HCT116 (cell line): ENCODE data around the gene IFT88. TPM values are rescaled to one million over a fixed set of nuclear protein-coding genes. Genes with fewer than 3 reads are reported as not detected.

Source experiments
- ATAC-seq: fragments of 200-7000 bp; cut with Tn5 transposase; 2 replicates; pipeline ENCODE4 v1.9.1; 2020; ENCODE audit warnings: mild to moderate bottlenecking, moderate library complexity
- BruUV-seq: library from RNA; stranded (reverse); fragments of 400-500 nt; replicated peaks from 2 replicates; lab custom pipeline; 2021; lab: Mats Ljungman, UMichigan
- CTCF ChIA-PET: fragments of 300-600 bp; sonication (Branson Sonifier 250); formaldehyde crosslinking; loops from one replicate; lab custom pipeline; 2021; ENCODE audit warnings: antibody characterized with exemption; lab: Charles Lee
- POLR2A ChIA-PET: fragments of 300-600, 350-600 bp; sonication (Branson Sonifier 250); formaldehyde crosslinking; loops from one replicate; lab custom pipeline; 2021; ENCODE audit warnings: antibody characterized with exemption; lab: Charles Lee
- RAD21 ChIA-PET, 2 experiments: fragments of 300-600 bp; sonication (Branson Sonifier 250); formaldehyde crosslinking; loops; one replicate each; lab custom pipeline; 2023; ENCODE audit warnings: low total read pairs in 2 of 2; ENCODE audit not compliant: uncharacterized antibody in 2 of 2, unreplicated experiment in 2 of 2, low non-redundant PET in 1 of 2; lab: Charles Lee
- DNase-seq: peaks from one replicate; pipeline ENCODE4 v3.0.0-alpha.2; 2010; ENCODE audit warnings: low read depth, low spot score
- H2AFZ ChIP-seq: fragments of 200-600 bp; shearing (Covaris generic), sonication (generic); 2 replicates; pipeline ENCODE4 v1.6.1; 2017; ENCODE audit warnings: low read depth, mixed run types, mixed read lengths, antibody characterized with exemption, low read length; ENCODE audit not compliant: poor library complexity, severe bottlenecking
- H3K27ac ChIP-seq: 2 replicates; pipeline ENCODE4 v1.5.1; 2012; ENCODE audit warnings: low read depth, low read length
- H3K27me3 ChIP-seq: fragments of 200-600 bp; sonication (generic); 2 replicates; pipeline ENCODE4 v1.6.1; 2016; ENCODE audit warnings: mixed run types, low read length, mixed read lengths; ENCODE audit not compliant: insufficient read depth
- H3K36me3 ChIP-seq, 2 experiments: fragments of 200-500 bp in 1 of 2; fragments of 200-600 bp in 1 of 2; sonication (Bioruptor generic) in 1 of 2; sonication (generic) in 1 of 2; 2 replicates each; pipeline versions ENCODE4 v1.5.1 to v1.6.1; 2014 to 2016; ENCODE audit warnings: low read length in 2 of 2, inconsistent platforms in 1 of 2, mixed read lengths in 1 of 2, mixed run types in 1 of 2; ENCODE audit not compliant: insufficient read depth in 2 of 2, control insufficient read depth in 1 of 2
- H3K4me1 ChIP-seq, 2 experiments: fragments of 200-600 bp in 1 of 2; sonication (generic) in 1 of 2; 2 replicates each; pipeline versions ENCODE4 v1.5.1 to v1.6.1; 2012 to 2017; ENCODE audit warnings: low read length in 2 of 2, inconsistent platforms in 1 of 2, mild to moderate bottlenecking in 1 of 2, mixed read lengths in 1 of 2, mixed run types in 1 of 2, moderate library complexity in 1 of 2; ENCODE audit not compliant: insufficient read depth in 2 of 2, control insufficient read depth in 1 of 2
- H3K4me2 ChIP-seq: fragments of 200-600 bp; sonication (generic); 2 replicates; pipeline ENCODE4 v1.6.1; 2017; ENCODE audit warnings: mixed run types, low read length, mixed read lengths
- H3K4me3 ChIP-seq, 2 experiments: fragments of 200-600 bp in 1 of 2; sonication (generic) in 1 of 2; replicated peaks in 1 of 2; 2 replicates each; pipeline ENCODE4 v1.5.1; 2011 to 2016; ENCODE audit warnings: low read length in 2 of 2, control low read depth in 1 of 2, low read depth in 1 of 2, mild to moderate bottlenecking in 1 of 2, mixed read lengths in 1 of 2, mixed run types in 1 of 2
- H3K79me2 ChIP-seq: fragments of 200-600 bp; sonication (generic); 2 replicates; pipeline ENCODE4 v1.6.1; 2017; ENCODE audit warnings: mild to moderate bottlenecking, mixed run types, low read length, moderate library complexity, mixed read lengths; ENCODE audit not compliant: insufficient read depth
- H3K9ac ChIP-seq: fragments of 200-600 bp; sonication (generic); 2 replicates; pipeline ENCODE4 v1.6.1; 2016; ENCODE audit warnings: low read length, mixed read lengths
- H3K9me2 ChIP-seq: fragments of 200-600 bp; sonication (generic), shearing (Covaris generic); 2 replicates; pipeline ENCODE4 v1.6.1; 2017; ENCODE audit warnings: mixed run types, mild to moderate bottlenecking, moderate library complexity; ENCODE audit not compliant: insufficient read depth
- H3K9me3 ChIP-seq, 2 experiments: fragments of 200-500 bp in 1 of 2; fragments of 200-600 bp in 1 of 2; sonication (Bioruptor generic) in 1 of 2; sonication (generic) in 1 of 2; 2 replicates each; pipeline ENCODE4 v1.6.1; 2014 to 2017; ENCODE audit warnings: low read length in 2 of 2, mixed read lengths in 2 of 2, inconsistent platforms in 1 of 2, low read depth in 1 of 2, mild to moderate bottlenecking in 1 of 2, mixed run types in 1 of 2, moderate library complexity in 1 of 2; ENCODE audit not compliant: control insufficient read depth in 1 of 2, insufficient read depth in 1 of 2
- H4K20me1 ChIP-seq: fragments of 200-600 bp; sonication (generic), shearing (Covaris generic); 2 replicates; pipeline ENCODE4 v1.6.1; 2017; ENCODE audit warnings: mixed run types, mild to moderate bottlenecking, moderate library complexity; ENCODE audit not compliant: insufficient read depth
- CBX3 ChIP-seq: IDR thresholded peaks from 2 replicates; pipeline ENCODE4 v1.6.1; 2012; ENCODE audit warnings: low read depth
- CEBPB ChIP-seq: IDR thresholded peaks from 2 replicates; pipeline ENCODE4 v1.6.1; 2012; ENCODE audit warnings: low read depth
- CTCF ChIP-seq, 3 experiments: fragments of 200-600 bp in 1 of 3; sonication (generic) in 1 of 3; IDR thresholded peaks in 2 of 3; conservative IDR thresholded peaks in 1 of 3; 2 replicates each; pipeline ENCODE4 v1.5.1; 2012 to 2017; ENCODE audit warnings: low read depth in 2 of 3, low read length in 2 of 3, antibody characterized with exemption in 1 of 3, borderline replicate concordance in 1 of 3, control low read depth in 1 of 3, mild to moderate bottlenecking in 1 of 3, mixed read lengths in 1 of 3, mixed run types in 1 of 3, moderate library complexity in 1 of 3; ENCODE audit not compliant: insufficient read depth in 1 of 3
- EGR1 ChIP-seq: IDR thresholded peaks from 2 replicates; pipeline ENCODE4 v1.6.1; 2012; ENCODE audit warnings: low read depth
- ELF1 ChIP-seq: IDR thresholded peaks from 2 replicates; pipeline ENCODE4 v1.6.1; 2012; ENCODE audit warnings: low read depth, borderline replicate concordance
- EZH2 ChIP-seq: fragments of 200-600 bp; sonication (generic); IDR thresholded peaks from 2 replicates; pipeline ENCODE4 v1.6.1; 2017; ENCODE audit warnings: antibody characterized with exemption, mixed run types
- EZH2phosphoT487 ChIP-seq: fragments of 200-600 bp; IDR thresholded peaks from 2 replicates; pipeline ENCODE4 v1.6.1; 2018; ENCODE audit warnings: antibody characterized with exemption, borderline replicate concordance
- JUND ChIP-seq: IDR thresholded peaks from 2 replicates; pipeline ENCODE4 v1.6.1; 2012
- MAX ChIP-seq: IDR thresholded peaks from 2 replicates; pipeline ENCODE4 v1.6.1; 2012
- POLR2AphosphoS5 ChIP-seq: IDR thresholded peaks from 2 replicates; pipeline ENCODE4 v1.6.1; 2011; ENCODE audit warnings: mild to moderate bottlenecking, low read depth, low read length, moderate library complexity
- SIN3A ChIP-seq: IDR thresholded peaks from 2 replicates; pipeline ENCODE4 v1.6.1; 2012; ENCODE audit warnings: low read depth
- SRF ChIP-seq: IDR thresholded peaks from 2 replicates; pipeline ENCODE4 v1.6.1; 2012; ENCODE audit warnings: low read depth
- ZFX ChIP-seq: fragments of 450-650 bp; IDR thresholded peaks from 2 replicates; pipeline ENCODE4 v1.6.1; 2017
- ZNF274 ChIP-seq: fragments of 200-500 bp; sonication (Bioruptor generic); IDR thresholded peaks from 2 replicates; pipeline ENCODE4 v1.6.1; 2014; ENCODE audit warnings: mild to moderate bottlenecking, low read depth, low read length, inconsistent platforms
- intact Hi-C: fragments of 100-400 bp; cut with micrococcal nuclease; formaldehyde crosslinking; loops from 2 replicates; pipeline ENCODE4 v1.10.0; 2022
- total RNA-seq: library from RNA; stranded (reverse); gene quantifications from one replicate; pipeline ENCODE4 v1.2.1, GENCODE V29; 2021; ENCODE audit not compliant: unreplicated experiment
- TF ChIP-seq, protein P1 (sequence below): IDR thresholded peaks from 2 replicates; pipeline ENCODE4 v1.6.1; 2012

IFT88 gene
- total RNA-seq, 1 experiment from 2014 or later, result 13.1 TPM

GRCh38 chr13:20708216-20708615 lies 141.3 kb downstream of the IFT88 start (continued):
- TF ChIP-seq CEBPB (no peak), SIN3A (no peak), EZH2 (no peak), ZFX (no peak), CTCF (IDR thresholded peaks at IDR 0.05 in 2 of 3, conservative IDR thresholded peaks at IDR 0.05 in 1 of 3; ENCODE audit: borderline replicate concordance in 1 of 3, insufficient read depth in 1 of 3, low read depth in 2 of 3, low read length in 2 of 3) (no peak), SRF (no peak), JUND (no peak), EZH2phosphoT487 (no peak), ELF1 (no peak), MAX (no peak), ZNF274 (no peak), EGR1 (no peak)

GRCh38 chr13:20709369-20709768 lies 142.4 kb downstream of the IFT88 start:
- Histone ChIP-seq H4K20me1 (no peaks in the 10 kb centered on the region), H2AFZ (no peak overlapping the region), H3K4me2 (no peak overlapping the region), H3K27ac (no peak overlapping the region), H3K9ac (no peak overlapping the region), H3K79me2 (no peaks in the 10 kb centered on the region), H3K4me1 (peaks cover 0 to 29% of the 10 kb centered on the region in 2 experiments; a peak in 3 of 4 replicates), H3K9me2 (no peaks in the 10 kb centered on the region), H3K9me3 (no peaks in the 10 kb centered on the region), H3K4me3 (no peak overlapping the region), H3K36me3 (no peaks in the 10 kb centered on the region), H3K27me3 (no peaks in the 10 kb centered on the region)
- ChIA-PET POLR2A (no interaction called here), RAD21 (no interaction called here), CTCF (interaction anchor here (0.6 to 1.3 kb wide), 3 partner anchors 13 to 215 kb away, joined by 3 to 5 read pairs (median 3); no protein-coding TSS in a partner anchor)
- intact Hi-C loops, result loop anchor here (10.0 kb wide), 1 partner anchor 515 kb away; the partner anchor contains the start of gene GJB2
- DNase-seq, result no peak
- TF ChIP-seq POLR2AphosphoS5 (no peak), SRF (no peak), SIN3A (no peak), CTCF (IDR thresholded peaks at IDR 0.05 in 2 of 3, conservative IDR thresholded peaks at IDR 0.05 in 1 of 3; ENCODE audit: borderline replicate concordance in 1 of 3, insufficient read depth in 1 of 3, low read depth in 2 of 3, low read length in 2 of 3) (no peak), CEBPB (no peak), CBX3 (no peak)
- TF ChIP-seq, protein P1, sequence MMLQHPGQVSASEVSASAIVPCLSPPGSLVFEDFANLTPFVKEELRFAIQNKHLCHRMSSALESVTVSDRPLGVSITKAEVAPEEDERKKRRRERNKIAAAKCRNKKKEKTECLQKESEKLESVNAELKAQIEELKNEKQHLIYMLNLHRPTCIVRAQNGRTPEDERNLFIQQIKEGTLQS, result no peak
- no peak for ATAC-seq
- BruUV-seq, result no TSS peak
